ENCODE measurements around the gene VSIR. TPM values are rescaled to one million over a fixed set of nuclear protein-coding genes. Genes with fewer than 3 reads are reported as not detected.

VSIR gene
- total RNA-seq, 4 donors from 2014 or later = 34.1 to 51.7 (median 44.8) TPM

- peaks cover 46 to 100% (median 65%) of the 10 kb centered on the region in 3 donors for H3K4me1 ChIP-seq
- TF ChIP-seq POLR2A (IDR thresholded peaks at IDR 0.05) = no peak
- TF ChIP-seq CTCF (IDR thresholded peaks at IDR 0.05) = no peak
- no peak for DNase-seq
- H3K27me3 ChIP-seq = no peaks in the 10 kb centered on the region
- no peaks in the 10 kb centered on the region for H3K36me3 ChIP-seq
- no peaks in the 10 kb centered on the region for H3K9me3 ChIP-seq
- 95 to 100% methylated on average over 1 to 11 of the region's 20 CpGs for WGBS, 2 donors
- H3K27ac ChIP-seq = no peak overlapping the region
- intact Hi-C loops (cut with DNase I) = no loop called here
- no peak overlapping the region for H3K4me3 ChIP-seq
These were observed 31.6 kb downstream of the VSIR start for GRCh38 chr10:71741671-71742070.

GRCh38 chr10:71741029-71741428 is 32.3 kb downstream of the VSIR start:
- TF ChIP-seq CTCF (IDR thresholded peaks at IDR 0.05) (no peak), POLR2A (IDR thresholded peaks at IDR 0.05) (no peak)
- intact Hi-C loops (cut with DNase I) = no loop called here
- Histone ChIP-seq H3K36me3 (no peaks in the 10 kb centered on the region), H3K4me1 (peaks cover 46 to 100% (median 65%) of the 10 kb centered on the region in 3 donors), H3K27ac (peak overlapping the region in 1 of 4 donors; percentile 27), H3K4me3 (no peak overlapping the region), H3K9me3 (no peaks in the 10 kb centered on the region), H3K27me3 (no peaks in the 10 kb centered on the region)
- WGBS, 2 donors = 54 to 58% methylated on average over 4 of the region's 4 CpGs
- no peak for DNase-seq

GRCh38 chr10:71740069-71740653 is 33.2 kb downstream of the VSIR start:
- no peak for DNase-seq
- TF ChIP-seq POLR2A (IDR thresholded peaks at IDR 0.05) = no peak
- peak in 2 of 6 experiments; percentile 31 to 51 for TF ChIP-seq CTCF (IDR thresholded peaks at IDR 0.05)
- peak overlapping the region; percentile 27 to 76 (median 50) for H3K27ac ChIP-seq
- H3K36me3 ChIP-seq = no peaks in the 10 kb centered on the region
- no peaks in the 10 kb centered on the region for H3K9me3 ChIP-seq
- H3K4me1 ChIP-seq = peaks cover 45 to 100% (median 67%) of the 10 kb centered on the region in 3 donors
- H3K27me3 ChIP-seq = no peaks in the 10 kb centered on the region
- intact Hi-C loops (cut with DNase I) = no loop called here
- H3K4me3 ChIP-seq = no peak overlapping the region
- 15 to 29% methylated on average over 4 to 8 of the region's 9 CpGs for WGBS, 2 donors

GRCh38 chr10:71739358-71739900 is 33.9 kb downstream of the VSIR start:
- peaks cover 45 to 100% (median 67%) of the 10 kb centered on the region in 3 donors for H3K4me1 ChIP-seq
- H3K27me3 ChIP-seq = no peaks in the 10 kb centered on the region
- intact Hi-C loops (cut with DNase I) = no loop called here
- peak overlapping the region in 3 of 4 donors; percentile 27 to 76 (median 60) for H3K27ac ChIP-seq
- TF ChIP-seq POLR2A (IDR thresholded peaks at IDR 0.05) (no peak), CTCF (IDR thresholded peaks at IDR 0.05) (no peak)
- no peaks in the 10 kb centered on the region for H3K9me3 ChIP-seq
- H3K4me3 ChIP-seq = no peak overlapping the region
- H3K36me3 ChIP-seq = no peaks in the 10 kb centered on the region
- no peak for DNase-seq
- 84 to 92% methylated on average over 5 to 7 of the region's 8 CpGs for WGBS, 2 donors

GRCh38 chr10:71737834-71738197 is 35.5 kb downstream of the VSIR start:
- no peaks in the 10 kb centered on the region for H3K36me3 ChIP-seq
- 48 to 61% methylated on average over 3 of the region's 3 CpGs for WGBS, 2 donors
- H3K4me1 ChIP-seq = peaks cover 45 to 86% (median 60%) of the 10 kb centered on the region in 3 donors
- no peaks in the 10 kb centered on the region for H3K9me3 ChIP-seq
- H3K27me3 ChIP-seq = no peaks in the 10 kb centered on the region
- DNase-seq = no peak
- no peak for TF ChIP-seq POLR2A (IDR thresholded peaks at IDR 0.05)
- no peak for TF ChIP-seq CTCF (IDR thresholded peaks at IDR 0.05)
- intact Hi-C loops (cut with DNase I) = no loop called here
- no peak overlapping the region for H3K4me3 ChIP-seq
- H3K27ac ChIP-seq = peak overlapping the region; percentile 75 to 89 (median 78)
